GM21786 (cell line): ENCODE results near the gene ALDH7A1.
"Not testable (repeated sequence)": the region's sequence is repeated elsewhere in the genome, so short reads cannot be mapped to it uniquely, and the experiment has no call there.

Experiments used
- ATAC-seq: cut with Tn5 transposase; IDR thresholded peaks from one replicate; pipeline ENCODE4 v1.9.1; 2021; ENCODE audit not compliant: unreplicated experiment

The ALDH7A1 gene

DNA sequence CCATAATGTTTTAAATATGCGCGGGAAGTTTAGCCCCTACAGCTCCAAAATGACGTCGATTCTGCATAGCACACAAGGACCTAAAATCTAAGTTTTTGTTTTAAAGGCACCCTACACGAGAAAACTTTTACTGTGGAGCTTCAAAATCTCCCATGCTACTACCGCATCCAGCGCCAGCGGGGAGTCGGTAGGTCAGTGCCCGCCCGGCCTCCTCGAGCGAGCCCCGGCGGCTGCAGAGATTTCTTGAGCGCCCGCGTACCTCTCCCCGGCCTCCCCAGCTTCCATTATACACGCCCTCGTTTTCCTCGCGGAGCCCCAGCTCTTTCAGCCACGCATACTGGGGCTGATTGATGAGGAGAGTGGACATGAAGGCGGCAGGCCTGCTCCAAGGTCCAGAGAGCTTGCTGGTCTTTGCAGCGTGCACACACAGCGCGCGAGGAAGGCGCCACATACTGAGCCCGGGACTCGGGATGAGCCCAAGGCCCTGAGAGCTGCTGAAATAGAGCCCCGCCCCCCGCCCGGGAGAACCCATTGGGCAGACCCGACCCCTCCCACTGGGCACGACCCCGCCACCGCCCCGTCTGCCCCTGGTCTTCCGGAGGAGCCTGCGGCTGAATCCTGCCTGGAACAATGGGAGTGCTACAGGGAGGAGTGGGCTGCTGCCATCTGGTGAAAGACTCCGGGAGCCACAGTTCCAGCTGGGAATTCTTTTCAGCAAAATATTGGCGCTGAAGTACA, at the start of gene ALDH7A1:
ALDH7A1 (minus strand) TSS at position 472 of the 738 bp plus-strand sequence; CDS start at position 451, 21 bp downstream.
- ATAC-seq = peak; percentile 87

DNA sequence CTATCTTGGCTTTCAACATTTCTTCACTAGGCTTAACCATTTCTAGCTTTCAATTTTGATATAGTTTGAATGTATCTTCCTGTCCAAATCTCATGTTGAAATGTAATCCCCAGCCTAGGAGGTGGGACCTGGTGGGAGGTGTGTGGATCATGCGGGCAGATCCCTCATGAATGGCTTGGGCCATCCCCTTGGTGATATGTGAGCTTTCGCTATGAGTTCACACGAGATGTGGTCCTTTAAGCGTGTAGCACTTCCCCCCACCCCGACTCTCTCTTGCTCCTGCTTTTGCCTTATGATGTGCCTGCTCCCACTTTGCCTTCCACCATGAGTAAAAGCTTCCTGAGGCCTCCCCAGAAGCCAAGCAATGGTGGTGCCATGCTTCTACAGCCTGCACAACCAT, 46.4 kb upstream of the ALDH7A1 start:
- ATAC-seq = no peak

DNA sequence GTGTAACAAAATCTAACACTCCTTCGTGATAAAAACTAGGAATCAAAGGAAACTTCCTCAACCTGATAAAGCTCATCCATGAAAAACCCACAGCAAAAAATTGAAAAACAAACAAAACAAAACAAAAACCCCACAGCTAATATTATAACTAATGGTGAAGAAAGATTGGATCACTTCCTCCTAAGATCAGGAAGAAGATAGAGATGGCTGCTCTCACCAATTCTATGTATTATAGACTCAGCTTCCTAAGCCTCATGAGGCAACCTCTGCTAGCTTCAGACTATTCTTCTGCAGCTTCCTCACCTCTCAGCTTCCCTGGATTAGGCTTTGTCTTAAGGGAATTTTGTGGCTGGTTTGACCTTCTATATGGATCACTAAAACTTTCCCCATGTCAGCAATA, 45.8 kb upstream of the ALDH7A1 start:
- no peak for ATAC-seq

GRCh38 chr5:126636956-126637355, 41.9 kb upstream of the ALDH7A1 start:
- ATAC-seq = no peak

DNA sequence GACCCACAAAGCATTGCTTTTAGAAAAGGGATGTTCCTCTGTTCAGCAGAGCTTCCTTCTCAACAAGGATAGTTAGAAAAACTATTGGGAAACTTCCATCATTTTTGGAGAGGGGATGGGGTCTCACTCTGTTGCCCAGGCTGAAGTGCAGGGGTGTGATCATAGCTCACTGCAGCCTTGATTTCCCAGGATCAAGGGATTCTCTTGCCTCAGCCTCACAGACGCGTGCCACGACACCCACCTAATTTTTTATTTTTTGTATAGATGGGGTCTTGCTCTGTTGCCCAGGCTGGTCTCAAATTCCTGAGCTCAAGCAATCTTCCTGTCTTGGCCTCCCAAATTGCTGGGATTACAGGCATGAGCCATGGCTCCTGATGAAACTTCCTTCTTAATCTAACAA, 40.6 kb upstream of the ALDH7A1 start:
- ATAC-seq = no peak

GRCh38 chr5:126633552-126633951, 38.5 kb upstream of the ALDH7A1 start:
- no peak for ATAC-seq

DNA sequence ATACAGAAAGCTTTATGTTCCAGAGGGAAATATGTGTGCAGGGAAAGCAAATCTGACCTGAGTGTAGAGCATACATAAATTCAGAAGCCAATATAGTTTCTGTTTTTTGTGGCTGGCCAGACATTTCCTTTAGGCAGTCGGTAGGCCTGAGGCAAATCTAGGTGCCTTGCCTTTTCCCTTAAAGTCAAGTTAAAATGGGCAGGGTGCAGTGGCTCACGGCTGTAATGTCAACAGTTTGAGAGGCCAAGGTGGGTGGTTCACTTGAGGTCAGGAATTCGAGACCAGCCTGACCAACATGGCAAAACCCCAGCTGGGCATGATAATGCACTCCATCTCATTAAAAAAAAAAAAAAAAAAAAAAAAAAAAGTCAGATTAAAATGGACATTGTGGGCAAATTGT, 36.9 kb upstream of the ALDH7A1 start:
- ATAC-seq = no peak

DNA sequence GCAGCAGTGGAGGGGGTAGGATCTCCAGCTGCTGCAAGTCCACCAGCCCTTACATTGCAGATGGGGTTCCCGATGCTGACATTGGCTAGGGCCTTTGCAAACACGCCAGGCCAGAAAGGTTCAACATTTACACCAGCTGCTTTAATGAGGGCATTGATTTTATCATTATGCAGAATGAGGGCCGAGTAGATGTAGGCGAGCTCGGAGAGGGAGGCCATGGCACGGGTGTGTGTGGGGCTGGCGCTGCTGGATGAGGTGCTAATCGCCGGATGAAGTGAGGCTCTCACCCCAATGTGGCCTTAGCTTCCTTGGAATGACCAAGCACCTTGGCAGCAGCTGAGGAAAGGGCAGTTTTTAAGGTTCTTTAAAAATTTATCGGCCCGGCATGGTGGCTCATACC, 33.1 kb upstream of the ALDH7A1 start:
- no peak for ATAC-seq

- ATAC-seq = no peak
These were observed 29.5 kb upstream of the ALDH7A1 start for GRCh38 chr5:126624534-126624933.

- no peak for ATAC-seq
These were observed 24.8 kb upstream of the ALDH7A1 start for GRCh38 chr5:126619781-126620180.

DNA sequence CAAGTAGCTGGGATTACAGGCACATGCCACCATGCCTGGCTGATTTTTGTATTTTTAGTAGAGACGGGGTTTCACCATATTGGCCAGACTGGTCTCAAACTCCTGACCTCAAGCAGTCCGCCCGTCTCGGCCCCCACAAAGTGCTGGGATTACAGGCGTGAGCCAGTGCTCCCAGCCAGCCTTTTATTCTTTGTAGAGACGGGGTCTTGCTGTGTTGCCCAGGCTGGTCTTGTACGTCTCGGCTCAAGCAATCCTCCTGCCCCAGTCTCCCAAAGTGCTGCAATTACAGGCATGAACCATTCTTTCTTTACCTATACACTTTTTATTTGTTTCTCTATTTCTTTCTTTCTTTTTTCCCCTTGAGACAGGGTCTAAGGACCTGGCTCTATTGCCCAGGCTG, 22.6 kb upstream of the ALDH7A1 start:
- ATAC-seq = not testable (repeated sequence)

- peak; percentile 96 for ATAC-seq
These were observed 20.3 kb upstream of the ALDH7A1 start for GRCh38 chr5:126615286-126615685.

DNA sequence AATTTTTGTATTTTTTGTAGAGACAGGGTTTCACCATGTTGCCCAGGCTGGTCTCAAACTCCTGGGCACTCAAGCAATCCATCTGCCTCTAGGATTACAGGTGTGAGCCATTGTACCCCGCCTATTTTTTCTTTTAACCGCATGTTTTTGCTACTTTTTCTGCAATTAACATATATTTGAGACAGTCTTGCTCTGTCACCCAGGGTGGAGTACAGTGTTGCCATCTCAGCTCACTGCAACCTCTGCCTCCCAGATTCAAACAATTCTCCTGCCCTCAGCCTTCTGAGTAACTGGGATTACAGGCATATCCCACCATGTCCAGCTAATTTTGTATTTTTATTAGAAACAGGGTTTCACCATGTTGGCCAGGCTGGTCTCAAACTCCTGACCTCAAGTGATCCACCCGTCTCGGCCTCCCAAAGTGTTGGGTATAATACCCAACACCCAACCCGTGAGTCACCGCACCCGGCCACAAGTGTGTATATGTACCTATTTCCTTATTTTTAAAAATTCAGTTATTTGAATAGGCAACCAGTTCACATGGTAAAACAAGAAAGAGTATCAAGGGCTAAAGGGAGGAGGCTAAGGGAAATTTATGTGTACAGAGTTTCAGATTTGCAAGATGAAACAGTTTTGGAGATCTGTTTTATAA, 19.0 kb upstream of the ALDH7A1 start:
- ATAC-seq = no peak

GRCh38 chr5:126610616-126611015, 15.6 kb upstream of the ALDH7A1 start:
- ATAC-seq = no peak

- ATAC-seq = no peak
These were observed 15.1 kb upstream of the ALDH7A1 start for GRCh38 chr5:126610160-126610559.

DNA sequence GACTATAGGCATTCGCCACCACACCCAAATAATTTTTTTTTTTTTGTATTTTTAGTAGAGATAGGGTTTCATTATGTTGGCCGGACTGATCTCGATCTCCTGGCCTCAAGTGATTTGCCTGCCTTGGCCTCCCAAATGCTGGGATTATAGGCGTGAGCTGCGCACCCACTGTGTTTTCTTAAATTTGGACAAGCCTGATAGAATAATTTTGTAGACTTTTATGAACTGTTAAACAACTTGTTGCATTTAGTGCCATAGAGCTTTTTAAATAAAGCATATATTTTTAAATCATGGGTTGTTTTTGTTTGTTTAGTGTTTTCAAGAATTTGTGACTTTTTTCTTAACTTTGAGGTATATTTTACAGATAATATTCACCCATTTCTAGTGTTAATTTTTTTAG, 10.5 kb upstream of the ALDH7A1 start:
- ATAC-seq = no peak

DNA sequence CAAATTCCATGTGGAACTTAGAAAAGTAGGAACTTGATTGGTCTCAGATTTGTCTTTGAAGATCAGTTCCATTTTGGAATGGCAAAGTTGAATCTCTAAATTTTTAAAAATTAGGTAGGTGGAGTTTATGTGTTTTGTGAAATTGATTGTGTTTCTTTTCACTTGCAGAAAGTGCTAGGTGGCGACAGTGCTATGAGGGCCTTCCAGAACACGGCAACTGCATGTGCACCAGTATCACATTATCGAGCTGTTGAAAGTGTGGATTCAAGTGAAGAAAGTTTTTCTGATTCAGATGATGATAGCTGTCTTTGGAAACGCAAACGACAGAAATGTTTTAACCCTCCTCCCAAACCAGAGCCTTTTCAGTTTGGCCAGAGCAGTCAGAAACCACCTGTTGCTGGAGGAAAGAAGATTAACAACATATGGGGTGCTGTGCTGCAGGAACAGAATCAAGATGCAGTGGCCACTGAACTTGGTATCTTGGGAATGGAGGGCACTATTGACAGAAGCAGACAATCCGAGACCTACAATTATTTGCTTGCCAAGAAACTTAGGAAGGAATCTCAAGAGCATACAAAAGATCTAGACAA, 8.5 kb upstream of the ALDH7A1 start:
- ATAC-seq = no peak

DNA sequence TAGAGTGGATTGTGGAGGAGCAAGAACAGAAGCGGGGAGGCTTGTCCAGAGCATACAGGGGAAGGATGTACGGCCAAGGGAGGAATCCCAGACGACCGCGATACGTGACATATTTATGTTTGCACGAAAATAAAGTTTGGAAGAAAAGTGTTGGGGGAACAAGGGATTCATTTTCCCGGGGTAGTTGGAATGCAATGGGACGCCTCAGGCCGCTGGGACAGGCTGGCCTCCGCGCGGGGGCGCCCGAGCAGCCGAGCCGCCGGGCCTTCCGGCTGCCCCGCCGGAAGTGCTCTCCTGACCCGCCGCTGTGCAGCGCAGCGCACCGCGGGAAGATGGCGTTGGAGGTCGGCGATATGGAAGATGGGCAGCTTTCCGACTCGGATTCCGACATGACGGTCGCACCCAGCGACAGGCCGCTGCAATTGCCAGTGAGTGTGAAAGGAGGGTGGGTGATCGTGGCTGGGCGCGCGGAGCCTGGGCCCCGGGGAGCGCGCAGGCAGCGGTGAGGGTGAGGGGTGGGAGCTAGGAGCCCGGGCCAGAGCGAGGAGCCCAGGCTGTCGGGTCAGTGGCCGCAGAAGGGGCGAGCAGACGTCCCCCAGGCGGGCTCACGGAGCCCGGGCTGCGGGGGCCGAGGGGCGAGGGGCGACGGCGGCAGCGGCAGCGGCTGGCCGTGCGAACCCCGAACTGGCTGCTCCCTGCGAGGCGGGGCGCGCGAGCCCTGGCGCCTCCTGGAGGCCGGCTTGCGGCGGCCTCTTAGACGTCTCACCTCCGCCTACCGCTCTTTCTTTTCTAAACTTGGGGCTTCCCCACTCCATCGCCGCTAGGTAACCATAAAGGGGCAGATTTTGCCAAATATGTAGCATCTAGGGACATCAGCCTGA, 5.9 kb upstream of the ALDH7A1 start, which contains the start of gene PHAX:
PHAX (plus strand) TSS at position 317 of the 881 bp plus-strand sequence; CDS start at position 333, 16 bp downstream.
- peak; percentile 93 for ATAC-seq

- not testable (repeated sequence) for ATAC-seq
These were observed 5.1 kb upstream of the ALDH7A1 start for GRCh38 chr5:126599971-126600630.

DNA sequence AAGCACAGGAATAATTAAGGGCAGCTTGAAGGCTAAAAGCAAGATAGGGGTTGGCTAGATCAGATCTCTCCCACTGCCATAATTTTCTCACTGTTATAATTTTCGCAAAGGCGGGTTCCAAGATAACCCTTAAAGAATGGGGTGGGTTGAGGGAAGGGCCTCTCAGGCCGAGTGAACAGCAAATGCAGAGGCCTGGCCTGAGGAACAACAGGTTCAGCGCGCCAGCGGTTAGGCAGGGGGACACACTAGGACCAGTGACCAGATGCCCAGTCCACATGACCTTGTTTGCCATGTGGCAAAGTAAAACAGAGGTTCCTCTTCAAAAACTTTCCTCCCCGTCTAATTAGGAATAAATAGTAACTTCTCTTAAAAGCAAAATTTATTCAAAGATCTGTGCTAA, 4.5 kb upstream of the ALDH7A1 start:
- no peak for ATAC-seq

- no peak for ATAC-seq
These were observed 2.1 kb upstream of the ALDH7A1 start for GRCh38 chr5:126597156-126597555.
